Endodermal cell (in vitro differentiated cells): Measurements from ENCODE around the gene KCNQ1. TPM values are rescaled to one million over a fixed set of nuclear protein-coding genes. Genes with fewer than 3 reads are reported as not detected.

Experiments
- DNase-seq: peaks from one replicate; pipeline ENCODE4 v3.0.0-alpha.2; 2017
- H3K27ac ChIP-seq: 2 replicates; pipeline ENCODE4 v1.5.1; 2013; ENCODE audit warnings: mild to moderate bottlenecking, low read depth, low read length, moderate library complexity
- H3K27me3 ChIP-seq: 2 replicates; pipeline ENCODE4 v1.6.1; 2013; ENCODE audit warnings: mild to moderate bottlenecking, low read length, moderate library complexity; ENCODE audit not compliant: insufficient read depth, control insufficient read depth, poor library complexity, severe bottlenecking
- H3K36me3 ChIP-seq: 2 replicates; pipeline ENCODE4 v1.7.0; 2013; ENCODE audit warnings: mild to moderate bottlenecking, low read length, moderate library complexity; ENCODE audit not compliant: control insufficient read depth, insufficient read depth
- H3K4me1 ChIP-seq: one replicate; pipeline ENCODE4 v1.7.0; 2013; ENCODE audit warnings: low read length; ENCODE audit not compliant: control insufficient read depth, insufficient read depth
- H3K4me3 ChIP-seq: 2 replicates; pipeline ENCODE4 v1.5.1; 2013; ENCODE audit warnings: mild to moderate bottlenecking, low read length, moderate library complexity
- H3K9ac ChIP-seq: 2 replicates; pipeline ENCODE4 v1.6.1; 2013; ENCODE audit warnings: mild to moderate bottlenecking, low read length, moderate library complexity; ENCODE audit not compliant: poor library complexity, severe bottlenecking; ENCODE audit errors: extremely low read depth
- H3K9me3 ChIP-seq: 2 replicates; pipeline ENCODE4 v1.6.1; 2013; ENCODE audit warnings: mild to moderate bottlenecking, low read length, moderate library complexity; ENCODE audit not compliant: control insufficient read depth
- H3K27ac Mint-ChIP-seq: 2 replicates; pipeline ENCODE4 v1.8.0; 2020; ENCODE audit warnings: mixed read lengths
- H3K27me3 Mint-ChIP-seq: 2 replicates; pipeline ENCODE4 v1.8.0; 2021; ENCODE audit warnings: mild to moderate bottlenecking, mixed read lengths; ENCODE audit not compliant: insufficient read depth
- H3K36me3 Mint-ChIP-seq: 2 replicates; pipeline ENCODE4 v1.8.0; 2020; ENCODE audit warnings: low read depth, mixed read lengths
- H3K4me1 Mint-ChIP-seq: 2 replicates; pipeline ENCODE4 v1.8.0; 2020; ENCODE audit warnings: mixed read lengths
- H3K4me3 Mint-ChIP-seq: 2 replicates; pipeline ENCODE4 v1.8.0; 2020; ENCODE audit warnings: mild to moderate bottlenecking, moderate library complexity, mixed read lengths
- H3K9me3 Mint-ChIP-seq: 2 replicates; pipeline ENCODE4 v1.8.0; 2020; ENCODE audit warnings: mild to moderate bottlenecking, mixed read lengths
- WGBS, 2 experiments: methylation state at CpG; one replicate each; pipeline versions ENCODE4 v1.1.5 to v1.1.7; 2013; ENCODE audit warnings: missing lambda C conversion rate in 2 of 2, mixed read lengths in 1 of 2; ENCODE audit not compliant: insufficient coverage in 1 of 2, insufficient read length in 1 of 2; 5-methylcytosine and 5-hydroxymethylcytosine counted together
- total RNA-seq, 2 donors: library from RNA; stranded (reverse); fragmentation: NEBNext Ultra II Directional in 1 of 2; extraction: Animal tissue kit (Norgen Biotek cat#: 25700) in 1 of 2; gene quantifications; 2 replicates in 1 of 2; 3 replicates in 1 of 2; pipeline ENCODE4 v1.2.1, GENCODE V29; 2021
- TF ChIP-seq, protein P1 (sequence below): fragments of 200-600 bp; sonication (generic); conservative IDR thresholded peaks from 2 replicates; pipeline ENCODE4 v1.5.0; 2021; ENCODE audit warnings: antibody characterized with exemption, mild to moderate bottlenecking

KCNQ1 gene
- total RNA-seq, 2 donors from 2014 or later = 1.8 to 3.5 TPM

- peaks cover 17% of the 10 kb centered on the region for H3K27me3 ChIP-seq
- no peak overlapping the region for H3K9ac ChIP-seq
- Mint-ChIP-seq H3K27ac (no peak overlapping the region), H3K4me1 (no peaks in the 10 kb centered on the region), H3K9me3 (peaks cover 13% of the 10 kb centered on the region), H3K4me3 (no peak overlapping the region), H3K27me3 (peaks cover 70% of the 10 kb centered on the region), H3K36me3 (no peaks in the 10 kb centered on the region)
- H3K9me3 ChIP-seq = no peaks in the 10 kb centered on the region
- peak; percentile 28 for DNase-seq
- WGBS, 2 experiments = 88% methylated on average over 11 of the region's 12 CpGs; no CpG with 5 or more reads in 1 of the 2 experiments
- H3K4me3 ChIP-seq = no peak overlapping the region
- H3K27ac ChIP-seq = no peak overlapping the region
- no peaks in the 10 kb centered on the region for H3K4me1 ChIP-seq
- no peaks in the 10 kb centered on the region for H3K36me3 ChIP-seq
- TF ChIP-seq, protein P1, sequence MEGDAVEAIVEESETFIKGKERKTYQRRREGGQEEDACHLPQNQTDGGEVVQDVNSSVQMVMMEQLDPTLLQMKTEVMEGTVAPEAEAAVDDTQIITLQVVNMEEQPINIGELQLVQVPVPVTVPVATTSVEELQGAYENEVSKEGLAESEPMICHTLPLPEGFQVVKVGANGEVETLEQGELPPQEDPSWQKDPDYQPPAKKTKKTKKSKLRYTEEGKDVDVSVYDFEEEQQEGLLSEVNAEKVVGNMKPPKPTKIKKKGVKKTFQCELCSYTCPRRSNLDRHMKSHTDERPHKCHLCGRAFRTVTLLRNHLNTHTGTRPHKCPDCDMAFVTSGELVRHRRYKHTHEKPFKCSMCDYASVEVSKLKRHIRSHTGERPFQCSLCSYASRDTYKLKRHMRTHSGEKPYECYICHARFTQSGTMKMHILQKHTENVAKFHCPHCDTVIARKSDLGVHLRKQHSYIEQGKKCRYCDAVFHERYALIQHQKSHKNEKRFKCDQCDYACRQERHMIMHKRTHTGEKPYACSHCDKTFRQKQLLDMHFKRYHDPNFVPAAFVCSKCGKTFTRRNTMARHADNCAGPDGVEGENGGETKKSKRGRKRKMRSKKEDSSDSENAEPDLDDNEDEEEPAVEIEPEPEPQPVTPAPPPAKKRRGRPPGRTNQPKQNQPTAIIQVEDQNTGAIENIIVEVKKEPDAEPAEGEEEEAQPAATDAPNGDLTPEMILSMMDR = no peak
These were observed 350.1 kb downstream of the KCNQ1 start for GRCh38 chr11:2794968-2795322.

GRCh38 chr11:2795491-2795991 lies 350.7 kb downstream of the KCNQ1 start:
- DNase-seq = peak; percentile 39
- WGBS, 2 experiments = 84 to 89% methylated on average over 9 to 10 of the region's 10 CpGs

DNA sequence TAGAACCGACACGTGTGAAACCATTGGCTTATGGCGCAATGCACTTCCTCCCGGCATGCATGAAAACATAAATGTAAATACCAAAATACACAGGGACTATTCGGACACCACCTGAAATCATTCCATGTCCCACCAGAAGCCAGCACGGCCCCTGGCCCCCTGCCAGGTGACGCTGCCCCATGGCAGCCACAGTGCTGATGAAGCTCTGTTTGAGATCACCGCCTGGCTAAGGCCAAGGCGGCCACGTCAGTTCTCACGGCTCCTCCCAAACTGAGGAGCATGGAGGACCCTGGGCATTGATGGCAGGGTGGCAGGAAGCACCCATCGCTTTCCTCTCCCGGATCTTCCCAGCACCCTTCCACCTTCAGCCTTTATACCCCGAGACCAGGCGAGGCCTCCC lies 351.3 kb downstream of the KCNQ1 start:
- TF ChIP-seq, protein P1 = no peak
- no peaks in the 10 kb centered on the region for H3K36me3 Mint-ChIP-seq
- peaks cover 13% of the 10 kb centered on the region for H3K9me3 Mint-ChIP-seq
- WGBS, 2 experiments = 94 to 97% methylated on average over 12 to 15 of the region's 15 CpGs
- no peak overlapping the region for H3K27ac ChIP-seq
- no peak overlapping the region for H3K9ac ChIP-seq
- H3K4me1 ChIP-seq = no peaks in the 10 kb centered on the region
- H3K27me3 Mint-ChIP-seq = peaks cover 66% of the 10 kb centered on the region
- no peak overlapping the region for H3K4me3 ChIP-seq
- no peak overlapping the region for H3K4me3 Mint-ChIP-seq
- H3K4me1 Mint-ChIP-seq = no peaks in the 10 kb centered on the region
- no peak overlapping the region for H3K27ac Mint-ChIP-seq
- no peaks in the 10 kb centered on the region for H3K36me3 ChIP-seq
- peaks cover 12% of the 10 kb centered on the region for H3K27me3 ChIP-seq
- no peaks in the 10 kb centered on the region for H3K9me3 ChIP-seq
- peak; percentile 32 for DNase-seq

More at GRCh38 chr11:2795491-2795991, 350.7 kb downstream of the KCNQ1 start:
- Histone ChIP-seq H3K27ac (no peak overlapping the region), H3K4me1 (no peaks in the 10 kb centered on the region), H3K4me3 (no peak overlapping the region), H3K27me3 (peaks cover 15% of the 10 kb centered on the region), H3K36me3 (no peaks in the 10 kb centered on the region), H3K9me3 (no peaks in the 10 kb centered on the region), H3K9ac (no peak overlapping the region)
- Mint-ChIP-seq H3K4me1 (no peaks in the 10 kb centered on the region), H3K9me3 (peaks cover 13% of the 10 kb centered on the region), H3K27ac (no peak overlapping the region), H3K27me3 (peaks cover 66% of the 10 kb centered on the region), H3K4me3 (no peak overlapping the region), H3K36me3 (no peaks in the 10 kb centered on the region)
- TF ChIP-seq, protein P1 = no peak
